ENCODE data around the gene ACP4.

ACP4 gene

GRCh38 chr19:50826492-50827240 is 36.5 kb downstream of the ACP4 start:
- DNase-seq: no peak

- DNase-seq: no peak
These were observed 37.3 kb downstream of the ACP4 start for GRCh38 chr19:50827476-50827875.

GRCh38 chr19:50829801-50830200 is 39.6 kb downstream of the ACP4 start:
- no peak for DNase-seq

- no peak for DNase-seq
These were observed 40.2 kb downstream of the ACP4 start for GRCh38 chr19:50830266-50831025.

- DNase-seq: no peak
These were observed 40.8 kb downstream of the ACP4 start for GRCh38 chr19:50831026-50831396.

GRCh38 chr19:50832666-50833065 is 42.5 kb downstream of the ACP4 start:
- DNase-seq: no peak

- no peak for DNase-seq
These were observed 43.0 kb downstream of the ACP4 start, which contains the start of gene KLK15 for GRCh38 chr19:50833117-50833801. Gene KLK15 (minus strand): TSS chr19:50833574. CDS start chr19:50831492, 2,082 bp downstream.

- no peak for DNase-seq
These were observed 43.6 kb downstream of the ACP4 start for GRCh38 chr19:50833802-50834167.

- no peak for DNase-seq
These were observed 45.0 kb downstream of the ACP4 start for GRCh38 chr19:50835103-50835784.

- peak; percentile 86 for DNase-seq
These were observed 45.7 kb downstream of the ACP4 start for GRCh38 chr19:50835785-50836542.

- DNase-seq: no peak
These were observed 46.5 kb downstream of the ACP4 start for GRCh38 chr19:50836543-50837195.

GRCh38 chr19:50837300-50837699 is 47.1 kb downstream of the ACP4 start:
- no peak for DNase-seq

- DNase-seq: peak; percentile 65
These were observed 48.0 kb downstream of the ACP4 start for GRCh38 chr19:50838239-50838638.

GRCh38 chr19:50839712-50840655 is 49.8 kb downstream of the ACP4 start:
- DNase-seq: no peak

- DNase-seq: no peak
These were observed 51.9 kb downstream of the ACP4 start for GRCh38 chr19:50842130-50842529.

- no peak for DNase-seq
These were observed 53.0 kb downstream of the ACP4 start for GRCh38 chr19:50843205-50843604.

- no peak for DNase-seq
These were observed 53.5 kb downstream of the ACP4 start for GRCh38 chr19:50843701-50844221.

GRCh38 chr19:50844296-50844935 is 54.2 kb downstream of the ACP4 start:
- no peak for DNase-seq
